Hepatocyte (in vitro differentiated cells): Measurements from ENCODE around the gene APAF1.

Experiments used
- CTCF ChIP-seq: fragments of 200-600 bp; sonication (generic); IDR thresholded peaks from 2 replicates; pipeline ENCODE4 v1.5.1; 2016; ENCODE audit warnings: antibody characterized with exemption, mild to moderate bottlenecking; ENCODE audit not compliant: poor library complexity
- EZH2 ChIP-seq: fragments of 200-600 bp; sonication (generic); IDR thresholded peaks from 2 replicates; pipeline ENCODE4 v1.6.1; 2016; ENCODE audit warnings: antibody characterized with exemption, mild to moderate bottlenecking, borderline replicate concordance

GRCh38 chr12:98714426-98714825 lies 69.3 kb downstream of the APAF1 start:
- TF ChIP-seq EZH2: no peak
- TF ChIP-seq CTCF: no peak
